Measurements from ENCODE around the gene TMCO4. TPM values are rescaled to one million over a fixed set of nuclear protein-coding genes. Genes with fewer than 3 reads are reported as not detected.

Gene TMCO4
- total and polyA plus RNA-seq, 2 of the 8 experiments (the other 6 are each of a cell fraction or from before 2014, with no cell fraction given): 3.0 to 3.1 TPM

- TF ChIP-seq PHF8 (conservative IDR thresholded peaks at IDR 0.05; ENCODE audit: low read depth, low read length): 0 out of 2 replicates have a peak, but pooled peaks have one; percentile 20
- TF ChIP-seq CHD2 (IDR thresholded peaks at IDR 0.05; ENCODE audit: low read length): no peak
- no peak for TF ChIP-seq ATF3 (IDR thresholded peaks at IDR 0.05; ENCODE audit: insufficient read depth, low read depth, low read length)
- TF ChIP-seq NRF1 (IDR thresholded peaks at IDR 0.05; ENCODE audit: low read depth, low read length): no peak
- TF ChIP-seq CHD1 (IDR thresholded peaks at IDR 0.05; ENCODE audit: low read depth, low read length): no peak
- TF ChIP-seq KDM1A (IDR thresholded peaks at IDR 0.05; ENCODE audit: borderline replicate concordance, low read length): no peak
- TF ChIP-seq SAP30 (IDR thresholded peaks at IDR 0.05; ENCODE audit: insufficient read depth, insufficient replicate concordance, low read length): no peak
- no peak for TF ChIP-seq CTBP2 (IDR thresholded peaks at IDR 0.05; ENCODE audit: borderline replicate concordance, insufficient read depth, insufficient read length, low read length)
- peak; percentile 37 for TF ChIP-seq RNF2 (IDR thresholded peaks at IDR 0.05; ENCODE audit: borderline replicate concordance, low read depth, low read length, missing control alignments, poor library complexity, severe bottlenecking)
- TF ChIP-seq, protein P1, sequence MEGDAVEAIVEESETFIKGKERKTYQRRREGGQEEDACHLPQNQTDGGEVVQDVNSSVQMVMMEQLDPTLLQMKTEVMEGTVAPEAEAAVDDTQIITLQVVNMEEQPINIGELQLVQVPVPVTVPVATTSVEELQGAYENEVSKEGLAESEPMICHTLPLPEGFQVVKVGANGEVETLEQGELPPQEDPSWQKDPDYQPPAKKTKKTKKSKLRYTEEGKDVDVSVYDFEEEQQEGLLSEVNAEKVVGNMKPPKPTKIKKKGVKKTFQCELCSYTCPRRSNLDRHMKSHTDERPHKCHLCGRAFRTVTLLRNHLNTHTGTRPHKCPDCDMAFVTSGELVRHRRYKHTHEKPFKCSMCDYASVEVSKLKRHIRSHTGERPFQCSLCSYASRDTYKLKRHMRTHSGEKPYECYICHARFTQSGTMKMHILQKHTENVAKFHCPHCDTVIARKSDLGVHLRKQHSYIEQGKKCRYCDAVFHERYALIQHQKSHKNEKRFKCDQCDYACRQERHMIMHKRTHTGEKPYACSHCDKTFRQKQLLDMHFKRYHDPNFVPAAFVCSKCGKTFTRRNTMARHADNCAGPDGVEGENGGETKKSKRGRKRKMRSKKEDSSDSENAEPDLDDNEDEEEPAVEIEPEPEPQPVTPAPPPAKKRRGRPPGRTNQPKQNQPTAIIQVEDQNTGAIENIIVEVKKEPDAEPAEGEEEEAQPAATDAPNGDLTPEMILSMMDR (IDR thresholded peaks at IDR 0.05; ENCODE audit: control extremely low read depth in 1 of 3, insufficient read depth in 1 of 3, low read depth in 1 of 3, low read length in 3 of 3): no peak
- TF ChIP-seq ZNF274 (IDR thresholded peaks at IDR 0.05; ENCODE audit: borderline replicate concordance, extremely low read depth, low read length): no peak
- peak; percentile 78 for TF ChIP-seq EZH2 (IDR thresholded peaks at IDR 0.05; ENCODE audit: low read depth, low read length, severe bottlenecking)
- TF ChIP-seq KDM4A (IDR thresholded peaks at IDR 0.05; ENCODE audit: low read depth, low read length, severe bottlenecking): peak; percentile 85
- TF ChIP-seq, protein P2, sequence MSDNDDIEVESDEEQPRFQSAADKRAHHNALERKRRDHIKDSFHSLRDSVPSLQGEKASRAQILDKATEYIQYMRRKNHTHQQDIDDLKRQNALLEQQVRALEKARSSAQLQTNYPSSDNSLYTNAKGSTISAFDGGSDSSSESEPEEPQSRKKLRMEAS (IDR thresholded peaks at IDR 0.05): peak; percentile 36; the same call in 1 of the 2 replicates
- TF ChIP-seq SUZ12 (IDR thresholded peaks at IDR 0.05; ENCODE audit: low read length): peak; percentile 84; the same call in 1 of the 2 replicates
- no peak; a peak in 1 of 4 replicates for TF ChIP-seq HDAC2 (IDR thresholded peaks at IDR 0.05; ENCODE audit: borderline replicate concordance in 1 of 2, low read depth in 2 of 2, low read length in 2 of 2)
- peak; percentile 29 for TF ChIP-seq ASH2L (IDR thresholded peaks at IDR 0.05; ENCODE audit: low read length)
These were observed 154.9 kb downstream of the TMCO4 start (continued) for GRCh38 chr1:19644681-19645410.

Measured in H1 (cell line).